Stimulated activated CD4-positive, alpha-beta T cell treated with anti-CD3 and anti-CD28 coated beads, Interleukin-2, amount 100 ng/mL, for 48 hours (primary cell): Measurements from ENCODE around the gene TXLNA.
"Not testable (repeated sequence)": the region's sequence is repeated elsewhere in the genome, so short reads cannot be mapped to it uniquely, and the experiment has no call there.

Experiments used
- DNase-seq, 2 donors: peaks; one replicate each; pipeline ENCODE4 v3.0.0-alpha.2; 2020

The TXLNA gene

GRCh38 chr1:32179443-32180185, at the start of gene TXLNA:
TSS of gene TXLNA (plus strand) at chr1:32179675. CDS start at chr1:32180346, 671 bp downstream.
- DNase-seq = peak; percentile 83 to 88

GRCh38 chr1:32133950-32134280, 45.6 kb upstream of the TXLNA start:
- DNase-seq = not testable (repeated sequence)

GRCh38 chr1:32137111-32137510, 42.4 kb upstream of the TXLNA start:
- DNase-seq = no peak

GRCh38 chr1:32138965-32139364, 40.5 kb upstream of the TXLNA start:
- no peak for DNase-seq

GRCh38 chr1:32142446-32143301, 36.8 kb upstream of the TXLNA start:
- no peak for DNase-seq

GRCh38 chr1:32143302-32143695, 36.2 kb upstream of the TXLNA start:
- DNase-seq = not testable (repeated sequence)

GRCh38 chr1:32144033-32144432, 35.4 kb upstream of the TXLNA start:
- DNase-seq = no peak

GRCh38 chr1:32147799-32148198, 31.7 kb upstream of the TXLNA start:
- not testable (repeated sequence) for DNase-seq

GRCh38 chr1:32150847-32151246, 28.6 kb upstream of the TXLNA start:
- DNase-seq = no peak

GRCh38 chr1:32151319-32151787, 28.1 kb upstream of the TXLNA start:
- DNase-seq = no peak

- no peak for DNase-seq
These were observed 20.3 kb upstream of the TXLNA start for GRCh38 chr1:32159189-32159588.

- no peak for DNase-seq
These were observed 16.1 kb upstream of the TXLNA start for GRCh38 chr1:32163405-32163804.

- DNase-seq = not testable (repeated sequence)
These were observed 13.8 kb upstream of the TXLNA start for GRCh38 chr1:32165633-32166032.

- DNase-seq = no peak
These were observed 8.5 kb upstream of the TXLNA start for GRCh38 chr1:32170991-32171390.

GRCh38 chr1:32172621-32173245, 6.7 kb upstream of the TXLNA start:
- DNase-seq = no peak

GRCh38 chr1:32178380-32179192, 889 bp upstream of the TXLNA start:
- no peak for DNase-seq

- no peak for DNase-seq
These were observed 357 bp upstream of the TXLNA start for GRCh38 chr1:32179193-32179442.

GRCh38 chr1:32180186-32181060, 948 bp downstream of the TXLNA start:
- DNase-seq = peak in 1 of 2 donors; percentile 24

GRCh38 chr1:32181065-32181464, 1.6 kb downstream of the TXLNA start:
- no peak for DNase-seq

- no peak for DNase-seq
These were observed 2.1 kb downstream of the TXLNA start for GRCh38 chr1:32181563-32181962.

GRCh38 chr1:32182060-32182459, 2.6 kb downstream of the TXLNA start:
- no peak for DNase-seq

- no peak for DNase-seq
These were observed 5.2 kb downstream of the TXLNA start for GRCh38 chr1:32184650-32185049.
